Mesenchymal stem cell (in vitro differentiated cells and primary cell): Measurements from ENCODE around the gene RPL27A.

ENCODE experiments used
- DNase-seq: peaks from one replicate; pipeline ENCODE4 v3.0.0-alpha.2; 2013
- H2AFZ ChIP-seq: one replicate; pipeline ENCODE4 v1.6.1; 2013; ENCODE audit warnings: low read depth, mild to moderate bottlenecking, control low read depth, inconsistent platforms, low read length, moderate library complexity
- H2AK5ac ChIP-seq: 2 replicates; pipeline ENCODE4 v1.6.1; 2013; ENCODE audit warnings: low read length, moderate library complexity, mild to moderate bottlenecking, inconsistent platforms; ENCODE audit not compliant: severe bottlenecking
- H2BK120ac ChIP-seq: one replicate; pipeline ENCODE4 v1.6.1; 2013; ENCODE audit warnings: low read depth, mild to moderate bottlenecking, inconsistent platforms, low read length, moderate library complexity
- H2BK12ac ChIP-seq, 2 experiments: one replicate each; pipeline ENCODE4 v1.6.1; 2013; ENCODE audit warnings: inconsistent platforms in 2 of 2, low read length in 2 of 2, mild to moderate bottlenecking in 2 of 2, moderate library complexity in 2 of 2, control low read depth in 1 of 2
- H2BK15ac ChIP-seq: one replicate; pipeline ENCODE4 v1.6.1; 2013; ENCODE audit warnings: mild to moderate bottlenecking, low read depth, inconsistent platforms; ENCODE audit not compliant: poor library complexity, severe bottlenecking
- H2BK5ac ChIP-seq: 2 replicates; pipeline ENCODE4 v1.6.1; 2013; ENCODE audit warnings: low read depth, mild to moderate bottlenecking, low read length, control low read depth, inconsistent platforms; ENCODE audit not compliant: poor library complexity, severe bottlenecking
- H3K14ac ChIP-seq, 2 experiments: one replicate each; pipeline ENCODE4 v1.6.1; 2013; ENCODE audit warnings: inconsistent platforms in 2 of 2, low read length in 2 of 2, control low read depth in 1 of 2, mild to moderate bottlenecking in 1 of 2, moderate library complexity in 1 of 2
- H3K18ac ChIP-seq, 2 experiments: one replicate each; pipeline ENCODE4 v1.6.1; 2013; ENCODE audit warnings: inconsistent platforms in 2 of 2, low read length in 2 of 2, control low read depth in 1 of 2, low read depth in 1 of 2, mild to moderate bottlenecking in 1 of 2
- H3K23ac ChIP-seq, 2 experiments: one replicate each; pipeline ENCODE4 v1.6.1; 2013; ENCODE audit warnings: inconsistent platforms in 2 of 2, low read length in 2 of 2, mild to moderate bottlenecking in 2 of 2, moderate library complexity in 2 of 2, control low read depth in 1 of 2
- H3K27ac ChIP-seq: 2 replicates; pipeline ENCODE4 v1.5.1; 2013; ENCODE audit warnings: mild to moderate bottlenecking, moderate library complexity, low read length, control low read depth, inconsistent platforms; ENCODE audit not compliant: poor library complexity, severe bottlenecking
- H3K27me3 ChIP-seq, 2 experiments: 2 replicates each; pipeline versions ENCODE4 v1.6.1 to v1.7.0; 2013; ENCODE audit warnings: low read length in 2 of 2, mild to moderate bottlenecking in 2 of 2, moderate library complexity in 2 of 2, control low read depth in 1 of 2, inconsistent platforms in 1 of 2; ENCODE audit not compliant: control insufficient read depth in 1 of 2, insufficient read depth in 1 of 2
- H3K36me3 ChIP-seq, 2 experiments: 2 replicates each; pipeline versions ENCODE4 v1.6.1 to v1.7.0; 2013; ENCODE audit warnings: low read length in 2 of 2, control low read depth in 1 of 2, inconsistent platforms in 1 of 2, low read depth in 1 of 2, mild to moderate bottlenecking in 1 of 2; ENCODE audit not compliant: insufficient read depth in 2 of 2, control insufficient read depth in 1 of 2
- H3K4ac ChIP-seq, 2 experiments: one replicate each; pipeline ENCODE4 v1.6.1; 2013; ENCODE audit warnings: inconsistent platforms in 2 of 2, low read length in 2 of 2, mild to moderate bottlenecking in 2 of 2, moderate library complexity in 2 of 2, control low read depth in 1 of 2, low read depth in 1 of 2
- H3K4me1 ChIP-seq: 2 replicates; pipeline ENCODE4 v1.6.1; 2013; ENCODE audit warnings: low read depth, low read length, control low read depth; ENCODE audit not compliant: control insufficient read depth, insufficient read depth
- H3K4me2 ChIP-seq: 2 replicates; pipeline ENCODE4 v1.6.1; 2013; ENCODE audit warnings: low read length, mild to moderate bottlenecking, inconsistent platforms; ENCODE audit not compliant: poor library complexity, severe bottlenecking
- H3K4me3 ChIP-seq, 2 experiments: 2 replicates each; pipeline versions ENCODE4 v1.5.1 to v1.7.0; 2013; ENCODE audit warnings: low read length in 2 of 2, mild to moderate bottlenecking in 2 of 2, control low read depth in 1 of 2, low read depth in 1 of 2; ENCODE audit not compliant: insufficient read depth in 1 of 2
- H3K79me1 ChIP-seq: replicated peaks from 2 replicates; pipeline ENCODE4 v1.6.1; 2013; ENCODE audit warnings: mild to moderate bottlenecking, control low read depth, low read length, inconsistent platforms; ENCODE audit not compliant: poor library complexity, severe bottlenecking
- H3K9ac ChIP-seq: 2 replicates; pipeline ENCODE4 v1.7.0; 2013; ENCODE audit warnings: mild to moderate bottlenecking, low read length, moderate library complexity
- H3K9me3 ChIP-seq: 2 replicates; pipeline ENCODE4 v1.7.0; 2013; ENCODE audit warnings: mild to moderate bottlenecking, low read length; ENCODE audit not compliant: control insufficient read depth
- H4K8ac ChIP-seq: one replicate; pipeline ENCODE4 v1.6.1; 2013; ENCODE audit warnings: inconsistent platforms, mild to moderate bottlenecking, low read length, moderate library complexity
- H4K91ac ChIP-seq: one replicate; pipeline ENCODE4 v1.6.1; 2013; ENCODE audit warnings: mild to moderate bottlenecking, low read length, inconsistent platforms
- WGBS: methylation state at CpG from one replicate; pipeline ENCODE4 v1.1.7; 2013; ENCODE audit warnings: mixed read lengths; 5-methylcytosine and 5-hydroxymethylcytosine counted together

RPL27A gene

DNA sequence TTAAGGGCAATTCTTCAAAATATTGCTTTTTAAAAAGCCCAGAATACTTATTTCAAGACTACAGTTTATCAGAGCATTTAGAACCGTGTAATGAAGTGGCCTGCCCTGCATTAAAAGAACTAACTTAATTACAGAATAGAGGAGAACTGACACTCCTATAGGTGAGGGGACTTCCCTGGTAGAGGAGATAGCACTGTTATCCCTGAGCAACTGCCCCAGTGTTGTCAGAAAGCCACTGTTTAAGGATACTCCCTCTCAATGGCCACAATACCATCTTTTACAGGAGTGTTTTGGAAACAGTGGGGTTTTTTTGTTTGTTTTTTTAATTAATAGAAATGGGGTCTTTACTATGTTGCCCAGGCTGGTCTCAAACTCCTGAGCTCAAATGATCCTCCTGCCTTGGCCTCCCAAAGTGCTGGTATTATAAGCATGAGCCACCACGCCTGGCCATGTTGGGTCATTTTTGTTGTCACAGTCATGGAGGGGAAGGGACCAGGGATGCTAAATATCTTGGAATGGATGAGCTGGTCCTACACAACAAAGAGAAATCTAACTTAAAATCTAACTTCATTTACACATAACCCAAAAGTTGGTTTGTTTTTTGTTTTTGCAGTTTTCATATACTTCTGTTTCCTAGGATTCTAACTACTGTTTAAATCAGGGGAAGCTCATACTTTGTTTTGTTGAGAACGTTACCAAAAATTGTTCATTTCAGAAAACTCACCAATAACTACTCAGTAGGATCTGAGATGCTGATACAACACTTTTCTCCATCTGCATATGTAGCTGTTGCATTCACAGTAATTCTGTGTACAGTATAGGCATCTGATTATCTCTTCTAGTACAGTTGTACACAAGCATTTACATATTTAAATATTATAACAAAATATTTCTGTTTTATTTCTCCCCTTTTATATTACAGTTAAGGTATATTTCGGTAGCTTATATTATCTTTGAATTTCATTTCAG lies 8.1 kb downstream of the RPL27A start:
- no peak overlapping the region for H3K18ac ChIP-seq
- no peak overlapping the region for H2AK5ac ChIP-seq
- peaks cover 45 to 77% of the 10 kb centered on the region in 2 experiments for H3K36me3 ChIP-seq
- H2BK15ac ChIP-seq: no peak overlapping the region
- H2AFZ ChIP-seq: no peak overlapping the region
- H2BK12ac ChIP-seq: no peak overlapping the region
- H3K27me3 ChIP-seq: no peaks in the 10 kb centered on the region
- H3K9ac ChIP-seq: peak overlapping the region; percentile 100
- H4K91ac ChIP-seq: no peak overlapping the region
- H2BK5ac ChIP-seq: no peak overlapping the region
- no peak overlapping the region for H4K8ac ChIP-seq
- H3K4me2 ChIP-seq: no peak overlapping the region
- H3K14ac ChIP-seq: no peak overlapping the region
- H3K4me1 ChIP-seq: peaks cover 5% of the 10 kb centered on the region
- H2BK120ac ChIP-seq: no peak overlapping the region
- no peak overlapping the region for H3K27ac ChIP-seq
- no peak overlapping the region for H3K4me3 ChIP-seq
- no peaks in the 10 kb centered on the region for H3K9me3 ChIP-seq
- no peak for DNase-seq
- no peak overlapping the region for H3K4ac ChIP-seq
- H3K79me1 ChIP-seq: peaks cover 27% of the 10 kb centered on the region
- H3K23ac ChIP-seq: no peak overlapping the region
- 92% methylated on average over 3 of the region's 4 CpGs for WGBS

- H3K27me3 ChIP-seq: no peaks in the 10 kb centered on the region
- no peak overlapping the region for H3K18ac ChIP-seq
- H3K4ac ChIP-seq: no peak overlapping the region
- peaks cover 28% of the 10 kb centered on the region for H3K79me1 ChIP-seq
- no peak overlapping the region for H2BK120ac ChIP-seq
- peaks cover 5% of the 10 kb centered on the region for H3K4me1 ChIP-seq
- peak overlapping the region; percentile 18 for H3K9ac ChIP-seq
- H4K8ac ChIP-seq: no peak overlapping the region
- peaks cover 49 to 77% of the 10 kb centered on the region in 2 experiments for H3K36me3 ChIP-seq
- WGBS: 98% methylated on average over 5 of the region's 6 CpGs
- no peak for DNase-seq
- H2AFZ ChIP-seq: no peak overlapping the region
- no peak overlapping the region for H3K4me3 ChIP-seq
- H2BK5ac ChIP-seq: no peak overlapping the region
- no peak overlapping the region for H4K91ac ChIP-seq
- H3K4me2 ChIP-seq: no peak overlapping the region
- no peak overlapping the region for H2BK12ac ChIP-seq
- H2AK5ac ChIP-seq: no peak overlapping the region
- H3K27ac ChIP-seq: no peak overlapping the region
- no peak overlapping the region for H3K14ac ChIP-seq
- H3K23ac ChIP-seq: no peak overlapping the region
- H3K9me3 ChIP-seq: no peaks in the 10 kb centered on the region
- H2BK15ac ChIP-seq: no peak overlapping the region
Measured at GRCh38 chr11:8691601-8692000, 9.0 kb downstream of the RPL27A start.

DNA sequence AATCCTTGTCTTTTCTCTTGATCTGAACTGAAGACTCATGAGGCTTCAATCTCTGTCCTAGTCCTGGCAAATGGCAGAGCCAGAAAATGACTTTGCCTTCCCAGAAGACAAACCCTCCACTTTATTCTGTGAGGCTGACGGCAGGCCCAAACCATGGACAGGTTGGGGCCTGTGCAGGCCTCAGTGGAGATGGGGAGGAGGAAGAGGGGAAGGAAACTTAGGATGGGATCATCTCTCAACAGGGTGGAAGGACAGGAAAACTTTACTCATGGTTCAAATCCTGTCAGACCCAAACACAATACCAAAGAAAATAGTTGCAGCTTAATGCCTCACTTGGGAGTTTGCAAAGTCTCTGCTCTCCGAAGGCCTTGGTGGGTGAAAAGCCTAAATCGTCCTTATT lies 9.8 kb downstream of the RPL27A start:
- no peak for DNase-seq
- peaks cover 5% of the 10 kb centered on the region for H3K4me1 ChIP-seq
- no peak overlapping the region for H3K27ac ChIP-seq
- H4K91ac ChIP-seq: no peak overlapping the region
- no peak overlapping the region for H3K4me3 ChIP-seq
- no peak overlapping the region for H4K8ac ChIP-seq
- WGBS: 68% methylated on average over 2 of the region's 3 CpGs
- H3K4ac ChIP-seq: no peak overlapping the region
- H2BK120ac ChIP-seq: no peak overlapping the region
- H3K27me3 ChIP-seq: no peaks in the 10 kb centered on the region
- peaks cover 28% of the 10 kb centered on the region for H3K79me1 ChIP-seq
- peaks cover 55 to 77% of the 10 kb centered on the region in 2 experiments for H3K36me3 ChIP-seq
- H3K14ac ChIP-seq: no peak overlapping the region
- H2BK15ac ChIP-seq: no peak overlapping the region
- H3K18ac ChIP-seq: no peak overlapping the region
- H3K4me2 ChIP-seq: no peak overlapping the region
- H2BK5ac ChIP-seq: peak overlapping the region; percentile 12
- H3K9me3 ChIP-seq: no peaks in the 10 kb centered on the region
- H2AFZ ChIP-seq: no peak overlapping the region
- H2AK5ac ChIP-seq: no peak overlapping the region
- H3K23ac ChIP-seq: no peak overlapping the region
- no peak overlapping the region for H2BK12ac ChIP-seq
- H3K9ac ChIP-seq: peak overlapping the region; percentile 15

- peak; percentile 29 for DNase-seq
- Histone ChIP-seq H3K9me3 (no peaks in the 10 kb centered on the region), H3K36me3 (peaks cover 58 to 83% of the 10 kb centered on the region in 2 experiments), H2BK120ac (no peak overlapping the region), H2AK5ac (no peak overlapping the region), H2AFZ (no peak overlapping the region), H3K27ac (no peak overlapping the region), H3K4me2 (no peak overlapping the region), H2BK5ac (no peak overlapping the region), H4K8ac (peak overlapping the region; percentile 28), H3K4me3 (no peak overlapping the region), H3K27me3 (no peaks in the 10 kb centered on the region), H4K91ac (no peak overlapping the region), H3K14ac (no peak overlapping the region), H3K4me1 (peaks cover 1% of the 10 kb centered on the region), H3K79me1 (peaks cover 28% of the 10 kb centered on the region), H3K9ac (peak overlapping the region; percentile 58), H2BK15ac (peak overlapping the region; percentile 38), H3K23ac (no peak overlapping the region), H2BK12ac (no peak overlapping the region), H3K4ac (no peak overlapping the region), H3K18ac (no peak overlapping the region)
- WGBS: 92% methylated on average over 6 of the region's 6 CpGs
Measured at GRCh38 chr11:8693010-8693551, 10.5 kb downstream of the RPL27A start.
